Myocyte (in vitro differentiated cells): Measurements from ENCODE around the gene RNPEPL1. TPM values are rescaled to one million over a fixed set of nuclear protein-coding genes. Genes with fewer than 3 reads are reported as not detected.
A peak's percentile ranks its signal among the peaks of the same experiment; 100 is the strongest.

Experiments used
- DNase-seq: peaks from one replicate; pipeline ENCODE4 v3.0.0-alpha.2; 2012; ENCODE audit warnings: low read depth
- total RNA-seq: library from RNA; depleted of rRNA; stranded (reverse); fragments of >200 nt; gene quantifications from 2 replicates; pipeline ENCODE4 v1.2.3, GENCODE V29; 2014

The RNPEPL1 gene
- total RNA-seq, 1 donor from 2014 or later, result 21.2 TPM

GRCh38 chr2:240575101-240575965, 7.0 kb downstream of the RNPEPL1 start:
- DNase-seq, result no peak

- no peak for DNase-seq
Observed at GRCh38 chr2:240576036-240576435, 7.8 kb downstream of the RNPEPL1 start.

- no peak for DNase-seq
Observed at GRCh38 chr2:240576436-240577205, 8.3 kb downstream of the RNPEPL1 start.

GRCh38 chr2:240577281-240578109, 9.2 kb downstream of the RNPEPL1 start:
- no peak for DNase-seq

GRCh38 chr2:240578110-240578450, 9.8 kb downstream of the RNPEPL1 start:
- DNase-seq, result no peak

GRCh38 chr2:240578488-240578887, 10.2 kb downstream of the RNPEPL1 start:
- no peak for DNase-seq

GRCh38 chr2:240579071-240579762, 10.9 kb downstream of the RNPEPL1 start:
- DNase-seq, result no peak

- DNase-seq, result peak; percentile 92
Observed at GRCh38 chr2:240579771-240580614, 11.7 kb downstream of the RNPEPL1 start.

GRCh38 chr2:240581811-240582210, 13.5 kb downstream of the RNPEPL1 start:
- DNase-seq, result no peak

GRCh38 chr2:240582781-240583180, 14.5 kb downstream of the RNPEPL1 start:
- DNase-seq, result no peak

GRCh38 chr2:240583774-240584173, 15.5 kb downstream of the RNPEPL1 start:
- no peak for DNase-seq

GRCh38 chr2:240584486-240585031, 16.3 kb downstream of the RNPEPL1 start:
- peak; percentile 88 for DNase-seq

GRCh38 chr2:240585101-240585500, 16.8 kb downstream of the RNPEPL1 start:
- no peak for DNase-seq

GRCh38 chr2:240585681-240586197, 17.5 kb downstream of the RNPEPL1 start:
- DNase-seq, result no peak

GRCh38 chr2:240586198-240586918, 18.1 kb downstream of the RNPEPL1 start, which contains the start of gene CAPN10:
Gene CAPN10 (plus strand): TSS chr2:240586734. CDS start chr2:240586912, 178 bp downstream.
- DNase-seq, result peak; percentile 97

GRCh38 chr2:240586919-240587800, 18.9 kb downstream of the RNPEPL1 start:
- DNase-seq, result no peak

GRCh38 chr2:240588006-240588655, 19.8 kb downstream of the RNPEPL1 start:
- DNase-seq, result no peak
